Upper lobe of left lung (tissue), 6 donors: ENCODE measurements around the gene MRM3. TPM values are rescaled to one million over a fixed set of nuclear protein-coding genes. Genes with fewer than 3 reads are reported as not detected.
"Not testable (repeated sequence)": the region's sequence is repeated elsewhere in the genome, so short reads cannot be mapped to it uniquely, and the experiment has no call there.

Experiments
- ATAC-seq, 2 donors: fragments of 200-7000 bp; cut with Tn5 transposase; one replicate each; pipeline ENCODE4 v1.9.1; 2022; ENCODE audit warnings: mild to moderate bottlenecking in 2 of 2, moderate library complexity in 2 of 2; ENCODE audit not compliant: low FRiP score in 2 of 2
- DNase-seq, 2 donors: peaks; one replicate each; pipeline ENCODE4 v3.0.0-alpha.2; 2019 to 2020
- H3K27ac ChIP-seq, 4 donors: fragments of 200-600 bp; sonication (generic); one replicate each; pipeline ENCODE4 v1.5.1; 2016 to 2019
- H3K27me3 ChIP-seq, 4 donors: fragments of 200-600 bp; sonication (generic); one replicate each; pipeline ENCODE4 v1.5.1; 2017 to 2019
- H3K36me3 ChIP-seq, 4 donors: fragments of 200-600 bp; sonication (generic); one replicate each; pipeline ENCODE4 v1.5.1; 2016 to 2019
- H3K4me1 ChIP-seq, 4 donors: fragments of 200-600 bp; sonication (generic); one replicate each; pipeline ENCODE4 v1.5.1; 2018 to 2019
- H3K4me3 ChIP-seq, 4 donors: fragments of 200-600 bp; sonication (generic); one replicate each; pipeline ENCODE4 v1.5.1; 2017 to 2019; ENCODE audit warnings: mild to moderate bottlenecking in 2 of 4, moderate library complexity in 1 of 4
- H3K9me3 ChIP-seq, 4 donors: fragments of 200-600 bp; sonication (generic); one replicate each; pipeline ENCODE4 v1.5.1; 2018 to 2019
- CTCF ChIP-seq, 6 experiments: fragments of 450-650 bp in 4 of 6; fragments of 200-600 bp in 2 of 6; sonication (generic) in 2 of 6; IDR thresholded peaks; one replicate each; pipeline ENCODE4 v1.5.1; 2016 to 2019; ENCODE audit warnings: antibody characterized with exemption in 6 of 6
- EP300 ChIP-seq, 4 donors: sonication (generic); formaldehyde crosslinking; IDR thresholded peaks; one replicate each; pipeline ENCODE4 v1.5.1; 2017; ENCODE audit warnings: antibody characterized with exemption in 4 of 4, control low read depth in 2 of 4
- POLR2A ChIP-seq, 4 donors: fragments of 450-650 bp; IDR thresholded peaks; one replicate each; pipeline ENCODE4 v1.5.1; 2016 to 2017; ENCODE audit warnings: antibody characterized with exemption in 4 of 4, mild to moderate bottlenecking in 2 of 4
- POLR2AphosphoS5 ChIP-seq, 2 donors: sonication (generic); formaldehyde crosslinking; IDR thresholded peaks; one replicate each; pipeline ENCODE4 v1.5.1; 2017; ENCODE audit warnings: antibody characterized with exemption in 2 of 2
- WGBS, 2 donors: methylation state at CpG; one replicate each; pipeline ENCODE4 v1.1.5; 2017 to 2018; 5-methylcytosine and 5-hydroxymethylcytosine counted together
- total RNA-seq, 6 donors: library from RNA; depleted of rRNA in 4 of 6; stranded (reverse); fragments of >200 nt in 4 of 6; gene quantifications; one replicate each; pipeline versions ENCODE4 v1.1.0 to v1.2.1, GENCODE V29; 2016 to 2021
- donor health status: DM: no; HTN: no; CAD: no; lungs with moderate emphysema.
- donor health status: DM: no; HTN: yes; CAD: no; lungs with severe emphysema.

The MRM3 gene
- total RNA-seq, 6 donors from 2014 or later = 9.8 to 17.8 (median 13.2) TPM

GRCh38 chr17:751269-752001, 30.7 kb upstream of the MRM3 start:
- peak overlapping the region; percentile 44 to 98 (median 92) for H3K4me3 ChIP-seq
- peak in 1 of 2 donors; percentile 40 for DNase-seq
- no peaks in the 10 kb centered on the region for H3K27me3 ChIP-seq
- peaks cover 8 to 17% (median 11%) of the 10 kb centered on the region in 4 donors for H3K36me3 ChIP-seq
- no peak for TF ChIP-seq EP300 (IDR thresholded peaks at IDR 0.05)
- TF ChIP-seq POLR2A (IDR thresholded peaks at IDR 0.05) = no peak
- TF ChIP-seq CTCF (IDR thresholded peaks at IDR 0.05) = no peak
- no peak for TF ChIP-seq POLR2AphosphoS5 (IDR thresholded peaks at IDR 0.05)
- ATAC-seq = peak; percentile 49 to 68
- H3K27ac ChIP-seq = peak overlapping the region; percentile 78 to 93 (median 86)
- peaks cover 13 to 34% (median 15%) of the 10 kb centered on the region in 4 donors for H3K4me1 ChIP-seq
- H3K9me3 ChIP-seq = no peaks in the 10 kb centered on the region
- 1 to 7% methylated on average over 12 to 45 of the region's 49 CpGs for WGBS, 2 donors

DNA sequence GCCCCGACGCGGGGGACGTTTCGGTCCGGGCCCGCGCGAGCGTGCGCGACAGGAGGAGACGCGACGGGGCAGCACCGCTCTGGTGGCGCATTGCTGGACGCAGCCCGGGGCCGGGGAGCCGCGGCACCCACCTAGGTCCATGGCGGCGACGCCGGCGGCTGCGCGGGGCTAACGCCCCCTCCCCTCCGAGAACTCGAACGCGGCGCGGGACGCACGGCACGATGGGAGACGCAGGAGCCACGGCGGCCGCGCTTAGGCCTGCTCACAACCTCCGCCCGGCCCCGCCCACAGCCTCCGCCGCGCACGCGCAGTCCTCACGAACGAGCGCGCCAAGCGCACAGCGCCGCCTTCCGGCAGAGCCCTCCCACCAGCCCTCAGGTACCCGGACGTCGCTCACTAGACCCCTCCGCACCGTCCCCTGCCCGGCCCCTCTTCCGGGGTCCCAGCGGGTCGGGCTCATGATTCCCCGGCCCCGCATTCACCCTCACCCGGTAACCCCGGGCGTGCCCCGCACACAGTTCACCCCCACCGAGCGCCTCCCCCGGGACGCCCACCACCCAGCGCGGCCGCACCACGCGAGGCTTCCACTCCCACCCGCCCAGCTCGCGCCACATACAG, 30.0 kb upstream of the MRM3 start, which contains the start of gene GEMIN4:
GEMIN4 (minus strand) TSS at position 263 of the 618 bp plus-strand sequence; CDS start at position 141, 122 bp downstream.
- TF ChIP-seq EP300 (IDR thresholded peaks at IDR 0.05) = no peak
- peak; percentile 79 to 82 for TF ChIP-seq POLR2AphosphoS5 (IDR thresholded peaks at IDR 0.05)
- TF ChIP-seq CTCF (IDR thresholded peaks at IDR 0.05) = peak; percentile 88 to 99 (median 98)
- TF ChIP-seq POLR2A (IDR thresholded peaks at IDR 0.05) = peak in 3 of 4 donors; percentile 33 to 81 (median 78)
- H3K27me3 ChIP-seq = no peaks in the 10 kb centered on the region
- ATAC-seq = peak; percentile 96 to 98
- WGBS, 2 donors = 0 to 5% methylated on average over 7 to 43 of the region's 87 CpGs
- H3K4me1 ChIP-seq = peaks cover 13 to 34% (median 15%) of the 10 kb centered on the region in 4 donors
- H3K4me3 ChIP-seq = peak within 1 kb of the TSS; percentile 44 to 98 (median 92)
- peaks cover 4 to 13% (median 6%) of the 10 kb centered on the region in 4 donors for H3K36me3 ChIP-seq
- peak within 1 kb of the TSS; percentile 78 to 93 (median 86) for H3K27ac ChIP-seq
- peak; percentile 95 to 100 for DNase-seq
- no peaks in the 10 kb centered on the region for H3K9me3 ChIP-seq

DNA sequence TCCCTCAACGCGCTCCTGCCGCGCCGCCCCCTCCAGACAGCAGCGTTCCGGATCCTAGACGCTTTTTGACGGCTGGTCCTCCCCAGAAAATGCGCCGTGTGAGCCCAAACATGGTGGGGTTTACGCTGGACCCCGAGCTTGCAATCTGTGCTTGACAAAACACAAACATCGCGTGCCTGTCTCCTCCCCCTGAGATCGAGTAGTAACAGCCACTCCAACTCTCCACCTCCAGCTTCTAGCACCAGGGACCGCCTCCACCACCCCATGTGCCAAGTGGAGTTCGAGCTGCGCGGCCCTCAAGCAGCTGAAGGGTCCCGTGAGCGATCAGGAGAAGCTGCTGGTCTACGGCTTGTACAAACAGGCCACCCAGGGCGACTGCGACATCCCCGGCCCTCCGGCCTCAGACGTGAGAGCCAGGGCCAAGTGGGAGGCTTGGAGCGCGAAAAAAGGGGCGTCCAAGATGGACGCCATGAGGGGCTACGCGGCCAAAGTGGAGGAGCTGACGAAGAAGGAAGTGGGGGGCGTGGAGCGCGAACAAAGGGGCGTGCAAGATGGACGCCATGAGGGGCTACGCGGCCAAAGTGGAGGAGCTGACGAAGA, 29.4 kb upstream of the MRM3 start:
- Histone ChIP-seq H3K27me3 (no peaks in the 10 kb centered on the region), H3K27ac (peak overlapping the region; percentile 78 to 93 (median 86)), H3K4me1 (peaks cover 13 to 34% (median 15%) of the 10 kb centered on the region in 4 donors), H3K4me3 (peak overlapping the region; percentile 44 to 98 (median 92)), H3K9me3 (no peaks in the 10 kb centered on the region), H3K36me3 (peaks cover 0 to 12% (median 2%) of the 10 kb centered on the region in 4 donors)
- 16 to 21% methylated on average over 17 to 40 of the region's 43 CpGs for WGBS, 2 donors
- ATAC-seq = peak; percentile 84 to 85
- DNase-seq = peak; percentile 82 to 83
- TF ChIP-seq POLR2AphosphoS5 (IDR thresholded peaks at IDR 0.05) (peak in 1 of 2 donors; percentile 5), POLR2A (IDR thresholded peaks at IDR 0.05) (no peak), EP300 (IDR thresholded peaks at IDR 0.05) (no peak), CTCF (IDR thresholded peaks at IDR 0.05) (no peak)

- ATAC-seq (no peak), DNase-seq (no peak)
- Histone ChIP-seq H3K9me3 (no peaks in the 10 kb centered on the region), H3K36me3 (peaks cover 0 to 14% (median 3%) of the 10 kb centered on the region in 4 donors), H3K4me3 (no peak overlapping the region), H3K4me1 (peaks cover 13 to 34% (median 15%) of the 10 kb centered on the region in 4 donors), H3K27ac (no peak overlapping the region), H3K27me3 (no peaks in the 10 kb centered on the region)
- 82 to 84% methylated on average over 13 of the region's 13 CpGs for WGBS, 2 donors
- no peak for TF ChIP-seq POLR2A (IDR thresholded peaks at IDR 0.05)
- no peak for TF ChIP-seq EP300 (IDR thresholded peaks at IDR 0.05)
- no peak for TF ChIP-seq POLR2AphosphoS5 (IDR thresholded peaks at IDR 0.05)
- no peak for TF ChIP-seq CTCF (IDR thresholded peaks at IDR 0.05)
These were observed 28.7 kb upstream of the MRM3 start for GRCh38 chr17:753418-753817.

- not testable (repeated sequence) for H3K27me3 ChIP-seq, DNase-seq, ATAC-seq, H3K4me3 ChIP-seq, H3K9me3 ChIP-seq
- Histone ChIP-seq H3K27ac (peak overlapping the region in 1 of 4 donors; percentile 15), H3K4me1 (peaks cover 10 to 29% (median 13%) of the 10 kb centered on the region in 4 donors), H3K36me3 (peaks cover 3 to 31% (median 10%) of the 10 kb centered on the region in 4 donors)
- 93 to 95% methylated on average over 9 of the region's 9 CpGs for WGBS, 2 donors
These were observed 26.7 kb upstream of the MRM3 start for GRCh38 chr17:755319-755961.

- not testable (repeated sequence) for H3K27me3 ChIP-seq, H3K4me3 ChIP-seq, DNase-seq, H3K9me3 ChIP-seq, ATAC-seq
- Histone ChIP-seq H3K27ac (peak overlapping the region in 1 of 4 donors; percentile 15), H3K4me1 (peaks cover 4 to 22% (median 7%) of the 10 kb centered on the region in 4 donors), H3K36me3 (peaks cover 3 to 38% (median 11%) of the 10 kb centered on the region in 4 donors)
- 40 to 59% methylated on average over 15 of the region's 15 CpGs for WGBS, 2 donors
These were observed 26.1 kb upstream of the MRM3 start for GRCh38 chr17:756010-756567.
